HCEC 1CT (cell line): Measurements from ENCODE around the gene SLC7A5.
"Not testable (repeated sequence)": the region's sequence is repeated elsewhere in the genome, so short reads cannot be mapped to it uniquely, and the experiment has no call there.

Experiments used
- DNase-seq: peaks from one replicate; pipeline ENCODE4 v3.0.0-alpha.2; 2017

Gene SLC7A5

GRCh38 chr16:87869061-87869878 lies at the start of gene SLC7A5:
Gene SLC7A5, minus strand, starts transcription at chr16:87869507. Its CDS starts 85 bp downstream, at chr16:87869422.
- peak; percentile 64 for DNase-seq

- no peak for DNase-seq
Observed at GRCh38 chr16:87918338-87918737, 49.0 kb upstream of the SLC7A5 start.

- no peak for DNase-seq
Observed at GRCh38 chr16:87917503-87917902, 48.2 kb upstream of the SLC7A5 start.

- DNase-seq, result no peak
Observed at GRCh38 chr16:87914812-87915211, 45.5 kb upstream of the SLC7A5 start.

GRCh38 chr16:87914021-87914725 lies 44.9 kb upstream of the SLC7A5 start:
- DNase-seq, result not testable (repeated sequence)

- DNase-seq, result not testable (repeated sequence)
Observed at GRCh38 chr16:87912691-87913090, 43.4 kb upstream of the SLC7A5 start.

- peak; percentile 68 for DNase-seq
Observed at GRCh38 chr16:87911106-87911763, 41.9 kb upstream of the SLC7A5 start.

- peak; percentile 38 for DNase-seq
Observed at GRCh38 chr16:87909203-87909935, 40.1 kb upstream of the SLC7A5 start.

GRCh38 chr16:87908101-87908500 lies 38.8 kb upstream of the SLC7A5 start:
- DNase-seq, result not testable (repeated sequence)

- not testable (repeated sequence) for DNase-seq
Observed at GRCh38 chr16:87905521-87905920, 36.2 kb upstream of the SLC7A5 start.

GRCh38 chr16:87904963-87905362 lies 35.7 kb upstream of the SLC7A5 start:
- DNase-seq, result not testable (repeated sequence)

GRCh38 chr16:87900489-87900888 lies 31.2 kb upstream of the SLC7A5 start:
- DNase-seq, result not testable (repeated sequence)

GRCh38 chr16:87897521-87898505 lies 28.5 kb upstream of the SLC7A5 start:
- DNase-seq, result no peak

GRCh38 chr16:87896924-87897520 lies 27.7 kb upstream of the SLC7A5 start:
- DNase-seq, result not testable (repeated sequence)

- not testable (repeated sequence) for DNase-seq
Observed at GRCh38 chr16:87896176-87896890, 27.0 kb upstream of the SLC7A5 start.

GRCh38 chr16:87895641-87896141 lies 26.4 kb upstream of the SLC7A5 start:
- DNase-seq, result peak; percentile 57

GRCh38 chr16:87894005-87894404 lies 24.7 kb upstream of the SLC7A5 start:
- DNase-seq, result peak; percentile 27

- no peak for DNase-seq
Observed at GRCh38 chr16:87891764-87892163, 22.5 kb upstream of the SLC7A5 start.

- DNase-seq, result not testable (repeated sequence)
Observed at GRCh38 chr16:87889762-87890161, 20.5 kb upstream of the SLC7A5 start.

GRCh38 chr16:87888346-87888745 lies 19.0 kb upstream of the SLC7A5 start:
- not testable (repeated sequence) for DNase-seq
